Colon (tissue), 2 donors: Measurements from ENCODE around the gene ROM1.
"Not testable (repeated sequence)": the region's sequence is repeated elsewhere in the genome, so short reads cannot be mapped to it uniquely, and the experiment has no call there.

Experiments used
- FAIRE-seq: peaks from 2 replicates; lab custom pipeline; 2012; peaks lifted over from hg19 to GRCh38; lab: Jason Lieb, UNC
- donor health status: control.
- donor health status: control.

The ROM1 gene, protein sequence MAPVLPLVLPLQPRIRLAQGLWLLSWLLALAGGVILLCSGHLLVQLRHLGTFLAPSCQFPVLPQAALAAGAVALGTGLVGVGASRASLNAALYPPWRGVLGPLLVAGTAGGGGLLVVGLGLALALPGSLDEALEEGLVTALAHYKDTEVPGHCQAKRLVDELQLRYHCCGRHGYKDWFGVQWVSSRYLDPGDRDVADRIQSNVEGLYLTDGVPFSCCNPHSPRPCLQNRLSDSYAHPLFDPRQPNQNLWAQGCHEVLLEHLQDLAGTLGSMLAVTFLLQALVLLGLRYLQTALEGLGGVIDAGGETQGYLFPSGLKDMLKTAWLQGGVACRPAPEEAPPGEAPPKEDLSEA

DNA sequence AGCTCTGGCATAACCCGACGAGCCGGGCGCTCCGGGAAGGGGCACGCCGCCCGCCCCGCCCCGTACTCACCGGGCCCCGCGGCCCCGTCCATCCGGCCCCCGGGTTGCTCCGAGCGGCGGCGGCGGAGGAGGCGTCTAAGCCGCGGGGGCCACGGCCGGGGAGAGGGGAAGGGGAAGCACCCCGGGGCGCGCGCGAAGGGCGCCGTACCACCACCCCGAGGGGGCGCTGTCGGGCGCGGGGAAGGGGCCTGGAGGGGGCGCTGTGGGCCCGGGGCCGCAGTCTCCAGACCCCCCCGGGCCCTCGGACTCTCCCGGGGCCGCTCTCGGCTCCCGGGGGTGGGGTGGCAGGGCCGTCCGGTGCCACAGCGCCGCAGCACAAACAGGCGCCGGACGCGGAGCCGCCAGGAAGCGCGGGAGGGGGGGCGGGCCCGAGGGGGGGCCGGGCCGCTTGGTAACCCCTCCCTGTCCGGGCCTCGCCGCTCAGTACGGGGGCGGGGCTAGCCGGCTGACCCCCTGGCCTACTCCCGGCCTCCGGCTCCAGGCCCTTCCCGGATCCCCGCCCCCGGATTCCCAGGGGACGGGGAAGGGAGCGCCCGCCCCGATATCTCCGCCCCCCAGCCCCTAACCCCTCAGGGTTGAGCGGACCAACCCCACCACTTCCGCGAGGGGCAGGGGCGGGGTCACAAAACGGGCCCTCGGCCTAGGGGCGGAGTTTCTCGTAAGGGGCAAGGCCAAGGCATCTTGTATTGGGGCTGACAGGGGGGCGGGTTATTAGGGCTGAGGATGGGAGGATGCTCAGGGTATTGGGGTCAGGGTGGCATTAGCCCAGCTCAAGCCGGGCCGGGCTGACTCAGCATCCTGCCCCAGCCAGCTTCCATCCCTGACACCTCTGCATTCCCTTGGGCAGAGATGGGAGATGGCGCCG is at the start of gene ROM1, which contains the start of gene EML3:
Gene ROM1 (plus strand): TSS at position 892 of the 925 bp plus-strand sequence. CDS start 25 bp downstream, at position 917.
Gene EML3 (minus strand): TSS at position 410 of the 925 bp plus-strand sequence. CDS start 318 bp downstream, at position 92.
- no peak for FAIRE-seq

DNA sequence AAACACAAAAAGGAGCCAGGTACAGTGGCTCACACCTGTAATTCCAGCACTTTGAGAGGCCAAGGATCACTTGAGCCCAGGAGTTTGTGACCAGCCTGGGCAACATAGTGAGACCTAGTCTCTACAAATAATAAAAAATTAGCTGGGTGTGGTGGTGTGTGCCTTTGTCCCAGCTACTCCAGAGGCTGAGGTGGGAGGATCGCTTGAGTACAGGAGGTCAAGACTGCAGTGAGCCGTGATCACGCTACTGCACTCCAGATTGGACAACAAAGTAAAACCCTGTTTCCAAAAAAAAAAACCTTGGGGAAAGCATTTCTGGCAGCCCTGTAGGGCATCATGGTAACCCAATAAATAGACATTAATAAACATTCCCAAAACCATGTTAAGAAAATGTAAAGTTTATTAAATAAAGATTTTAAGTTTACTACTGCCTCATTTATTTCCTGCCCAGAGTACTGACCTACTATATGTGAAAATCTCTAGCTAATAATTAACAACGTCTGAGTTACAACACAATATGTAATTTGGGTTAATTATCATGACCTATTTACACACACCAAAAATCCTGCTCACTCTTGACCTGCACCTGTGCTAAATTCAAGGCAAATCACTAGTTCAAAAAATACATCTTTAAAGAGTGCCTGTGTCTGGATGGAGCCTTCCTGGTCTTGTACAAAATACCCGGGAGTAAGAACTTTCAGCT is 47.8 kb upstream of the ROM1 start:
- FAIRE-seq, result no peak

DNA sequence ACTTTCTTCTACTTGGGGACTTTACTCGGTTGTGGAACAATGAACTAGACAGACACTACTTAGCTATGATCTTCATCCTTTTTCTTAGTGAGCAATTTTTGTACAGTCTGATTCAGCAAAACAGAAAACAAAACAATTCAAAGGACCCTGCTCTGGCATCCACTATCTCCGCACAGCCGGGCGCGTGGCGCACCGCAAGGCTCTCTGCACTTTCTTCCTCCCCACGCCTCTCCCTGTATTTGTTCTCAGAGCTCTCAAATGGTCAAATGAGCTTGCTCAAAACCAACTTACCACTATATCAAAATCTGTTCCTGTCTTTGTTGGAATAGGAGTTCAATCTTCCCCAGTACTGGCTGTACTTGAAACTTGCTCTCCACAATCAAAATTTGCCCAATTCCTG is 46.8 kb upstream of the ROM1 start:
- no peak for FAIRE-seq

DNA sequence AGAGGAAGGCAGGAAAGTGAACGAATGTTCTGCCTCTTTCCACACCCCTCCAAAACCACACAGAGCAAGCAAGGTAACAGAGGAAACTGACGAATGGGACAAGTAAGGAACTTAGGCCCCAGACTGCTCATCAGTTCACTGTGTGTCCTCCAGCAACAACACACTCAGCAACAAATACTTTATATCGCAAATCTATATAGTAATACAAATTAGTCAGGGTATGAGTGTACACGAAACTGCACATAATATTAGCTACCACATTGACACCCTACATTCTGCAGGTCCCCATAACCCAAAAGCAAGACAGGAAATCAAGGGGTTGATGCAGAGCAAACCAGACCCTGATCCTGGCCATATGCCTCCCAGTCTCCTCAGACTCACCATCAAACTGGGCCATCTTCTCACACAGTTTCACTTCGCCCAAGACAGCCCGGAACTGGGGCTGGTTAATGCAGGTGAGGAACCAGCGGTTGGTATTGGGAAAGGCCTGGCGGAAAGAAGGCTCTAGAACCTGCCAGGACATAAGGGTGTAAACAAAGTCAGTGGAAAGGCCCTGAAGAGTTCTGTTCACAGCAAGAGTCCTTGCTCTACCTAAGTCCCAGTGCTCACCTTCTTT is 45.9 kb upstream of the ROM1 start:
- no peak for FAIRE-seq

DNA sequence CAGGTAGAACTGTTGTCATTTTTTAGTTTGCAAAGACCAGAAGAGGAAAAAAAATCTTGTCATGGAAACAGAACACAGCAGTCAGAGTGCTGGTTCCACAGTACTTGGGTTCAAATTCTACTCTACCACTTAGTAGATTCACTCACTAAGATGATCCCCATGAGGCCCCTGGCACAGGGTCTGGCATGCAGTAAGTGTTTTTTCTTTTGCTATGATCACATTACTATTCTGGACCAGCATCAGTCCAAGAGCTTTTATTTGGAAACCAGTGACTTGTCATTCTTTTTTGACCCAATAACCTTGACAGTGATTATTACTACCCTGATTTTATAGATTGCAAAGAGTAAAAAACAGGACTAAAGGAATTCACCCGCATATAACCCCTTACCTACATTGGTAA is 43.4 kb upstream of the ROM1 start:
- FAIRE-seq, result no peak

DNA sequence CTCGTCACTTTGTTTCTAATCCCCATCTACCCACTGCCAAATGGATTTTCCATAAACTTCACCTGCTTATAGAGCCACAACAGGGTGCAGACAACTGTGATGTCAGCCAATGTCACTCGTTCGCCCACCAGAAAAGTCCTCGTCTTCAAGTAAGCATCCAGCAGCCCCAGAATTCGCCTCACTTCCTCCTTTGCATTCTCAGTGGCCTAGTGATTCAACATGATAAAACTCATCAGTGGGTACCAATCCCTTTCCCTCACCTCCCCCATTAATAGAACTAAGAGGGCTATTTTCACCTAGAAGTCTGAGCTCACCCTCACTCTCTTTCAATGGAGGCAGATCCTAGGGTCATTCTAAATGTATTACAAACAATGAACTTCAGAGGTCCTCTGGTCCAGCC is 42.2 kb upstream of the ROM1 start:
- FAIRE-seq, result not testable (repeated sequence)

DNA sequence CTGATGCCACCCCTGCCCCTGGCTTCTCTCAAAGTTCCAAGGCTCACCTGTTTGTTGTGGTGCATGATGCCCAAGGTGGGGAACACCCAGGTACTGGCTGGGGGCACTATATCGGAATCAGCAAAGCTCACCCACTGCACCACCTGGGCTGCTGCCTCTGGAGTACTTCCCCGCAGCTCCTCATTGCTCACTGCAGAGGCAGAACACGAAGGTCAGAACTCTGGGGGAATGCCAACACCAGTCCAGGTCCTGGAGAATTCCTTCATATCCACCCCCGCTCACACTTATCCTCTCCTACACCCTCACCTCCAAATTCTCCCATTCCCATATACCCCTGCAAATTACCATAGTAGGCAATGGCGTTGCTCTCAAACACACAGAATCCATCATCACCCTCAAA is 41.6 kb upstream of the ROM1 start:
- not testable (repeated sequence) for FAIRE-seq

DNA sequence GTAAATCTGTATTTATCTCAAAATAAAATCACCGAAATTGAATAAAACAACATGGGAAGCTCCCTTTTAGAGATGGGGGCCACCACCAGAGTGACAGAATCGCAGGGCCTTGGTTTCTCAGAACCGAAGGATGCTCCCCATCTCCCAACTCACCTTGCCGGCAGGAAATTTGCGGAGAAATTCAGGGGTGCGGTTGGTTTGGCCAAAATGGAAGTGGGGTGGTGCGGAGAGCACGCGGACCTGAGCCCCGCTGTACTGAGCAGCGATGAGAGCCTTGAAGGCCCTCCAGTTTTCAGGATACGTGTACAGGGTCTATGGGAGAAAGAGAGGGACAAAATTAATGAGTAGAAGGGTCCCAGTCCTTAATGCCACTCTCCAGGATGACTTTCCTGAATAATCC is 40.6 kb upstream of the ROM1 start:
- FAIRE-seq, result no peak

DNA sequence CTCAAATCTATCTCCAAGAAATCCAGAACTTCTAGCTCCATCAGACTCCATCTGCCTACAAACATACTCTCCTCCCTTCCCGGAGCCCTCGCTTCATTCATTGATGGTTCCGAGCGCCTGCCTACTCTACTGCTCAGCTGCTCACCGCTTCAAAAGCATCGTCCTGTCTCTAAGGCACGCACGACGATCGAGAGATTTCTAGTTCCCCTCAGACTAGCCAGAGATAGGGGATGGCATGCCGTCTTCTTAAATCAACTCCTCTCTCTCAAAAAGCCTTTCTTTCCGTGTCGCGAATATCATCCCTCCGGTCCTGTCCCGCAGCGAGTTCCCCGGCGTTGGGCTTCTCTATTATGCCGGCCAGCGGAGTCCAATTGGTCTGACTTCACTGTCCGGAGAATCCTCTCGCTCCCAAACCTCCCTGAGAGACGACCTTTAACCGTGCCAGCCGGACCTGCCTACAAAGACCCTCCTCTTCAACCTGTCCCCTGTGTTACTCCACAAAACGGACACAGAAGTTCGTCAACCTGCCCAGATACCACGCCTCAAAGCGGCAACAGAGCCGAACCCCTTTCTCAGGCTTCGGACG is 40.0 kb upstream of the ROM1 start:
- no peak for FAIRE-seq

DNA sequence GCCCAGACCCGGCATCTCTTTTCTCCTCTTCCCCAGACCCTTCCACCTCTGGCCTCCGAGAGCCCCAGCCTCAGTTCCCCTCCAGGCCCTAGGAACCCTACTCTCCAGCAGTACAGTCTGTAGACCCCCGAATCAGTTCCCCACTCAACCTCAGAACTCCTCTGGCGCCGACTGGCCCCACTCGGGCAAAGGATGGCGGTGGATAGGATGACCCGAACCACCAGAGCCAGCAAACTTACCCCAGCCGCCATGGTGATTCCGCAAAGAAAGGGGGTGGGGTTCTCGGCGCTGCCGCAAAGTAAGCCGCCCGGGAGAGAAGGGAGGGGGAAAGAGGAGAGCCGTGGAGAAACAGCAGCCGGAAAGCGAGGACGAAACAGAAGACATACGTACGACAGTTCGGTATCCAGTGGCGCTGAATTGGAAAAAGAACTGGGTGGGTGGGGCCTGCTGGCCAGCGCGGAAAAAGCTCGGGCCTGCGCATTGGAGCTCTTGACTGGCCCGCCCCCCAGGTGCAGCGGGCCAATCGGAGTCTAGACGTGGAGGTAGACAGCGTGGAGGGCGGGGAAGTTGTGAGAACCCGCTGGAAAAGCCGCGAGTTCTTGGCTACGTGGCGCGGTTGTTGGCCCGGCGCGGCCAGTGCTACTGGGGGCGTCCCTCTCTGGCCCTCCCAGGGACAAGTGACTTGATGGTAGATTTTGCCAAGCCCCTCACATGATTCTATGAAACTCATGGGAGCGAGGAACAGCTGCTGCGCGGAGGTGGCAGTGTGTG is 39.3 kb upstream of the ROM1 start, which contains the start of gene EEF1G:
Gene EEF1G (minus strand): TSS at position 300 of the 771 bp plus-strand sequence. CDS start 49 bp downstream, at position 251.
- FAIRE-seq, result no peak

DNA sequence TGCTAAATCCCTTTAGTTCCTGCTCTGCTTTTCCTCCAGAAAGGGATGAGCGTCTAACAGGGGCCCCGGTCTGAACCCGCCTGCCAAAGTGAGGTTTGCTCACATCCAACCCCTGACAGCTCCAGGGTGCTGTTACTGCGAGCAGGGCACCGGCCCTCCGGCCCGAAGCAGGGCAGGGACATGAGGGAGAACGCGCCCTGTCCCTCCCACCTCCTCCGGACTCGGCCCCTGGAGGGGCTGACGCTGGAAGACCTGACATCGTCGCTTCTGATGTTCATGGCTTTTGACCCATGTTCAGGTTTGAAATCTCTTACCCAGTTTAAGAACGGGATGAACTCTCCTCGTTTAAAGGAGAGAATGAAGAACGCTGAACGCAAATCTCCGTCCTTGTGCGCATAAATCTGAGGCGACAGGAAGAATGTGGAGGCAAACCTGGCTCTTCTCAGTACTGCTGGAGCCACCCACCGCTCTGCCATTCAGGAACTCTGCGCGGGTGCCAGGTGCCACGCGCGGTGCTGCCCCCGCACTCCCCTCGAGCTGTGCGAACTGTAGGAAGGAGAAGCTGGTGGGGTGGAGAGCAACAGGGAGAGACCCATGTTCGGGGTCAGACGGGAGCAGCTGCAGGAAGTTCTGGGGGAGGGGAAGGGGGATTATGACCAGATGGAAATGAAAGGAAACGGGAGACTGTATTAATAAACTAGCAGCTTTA is 38.5 kb upstream of the ROM1 start:
- FAIRE-seq, result no peak

DNA sequence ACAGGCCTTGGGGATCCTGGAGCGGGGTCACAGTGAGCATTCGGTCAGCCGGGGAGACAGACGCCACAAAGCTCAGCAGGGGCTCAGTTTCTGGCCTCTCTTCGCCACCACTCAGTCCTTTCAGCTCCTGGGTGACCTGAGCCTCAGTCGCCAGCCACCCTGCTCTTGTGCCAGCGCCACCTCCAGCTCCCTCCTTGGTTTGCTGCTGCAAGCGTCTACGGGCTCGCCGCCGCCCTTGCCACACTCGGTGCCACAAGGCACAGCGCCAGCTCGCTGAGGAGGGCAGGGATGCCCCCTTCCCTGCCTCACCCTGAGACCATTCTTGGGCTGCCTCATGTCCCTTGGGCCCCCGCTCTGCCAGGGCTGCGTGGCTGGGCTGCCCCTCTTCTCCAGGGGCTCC is 37.9 kb upstream of the ROM1 start:
- FAIRE-seq, result no peak

DNA sequence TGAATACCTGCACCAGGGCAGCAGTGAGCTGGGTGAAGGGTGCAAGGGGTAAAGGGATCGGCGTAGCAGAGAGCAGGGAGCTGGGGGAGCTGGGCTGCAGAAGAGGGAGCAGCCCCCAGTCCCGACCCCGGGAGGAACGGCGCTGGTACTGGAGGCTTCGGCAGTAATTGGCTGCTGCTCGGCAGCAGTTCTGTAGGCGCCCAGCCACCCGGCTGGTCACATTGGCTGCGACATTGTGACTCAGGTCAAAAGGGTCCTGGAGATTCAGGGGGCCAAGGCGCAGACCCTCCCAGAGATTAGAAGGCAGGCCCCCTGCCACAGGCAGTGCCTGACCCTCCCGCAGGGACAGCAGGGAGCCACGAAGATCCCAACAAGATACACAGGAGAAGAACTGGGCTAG is 37.2 kb upstream of the ROM1 start:
- FAIRE-seq, result no peak

DNA sequence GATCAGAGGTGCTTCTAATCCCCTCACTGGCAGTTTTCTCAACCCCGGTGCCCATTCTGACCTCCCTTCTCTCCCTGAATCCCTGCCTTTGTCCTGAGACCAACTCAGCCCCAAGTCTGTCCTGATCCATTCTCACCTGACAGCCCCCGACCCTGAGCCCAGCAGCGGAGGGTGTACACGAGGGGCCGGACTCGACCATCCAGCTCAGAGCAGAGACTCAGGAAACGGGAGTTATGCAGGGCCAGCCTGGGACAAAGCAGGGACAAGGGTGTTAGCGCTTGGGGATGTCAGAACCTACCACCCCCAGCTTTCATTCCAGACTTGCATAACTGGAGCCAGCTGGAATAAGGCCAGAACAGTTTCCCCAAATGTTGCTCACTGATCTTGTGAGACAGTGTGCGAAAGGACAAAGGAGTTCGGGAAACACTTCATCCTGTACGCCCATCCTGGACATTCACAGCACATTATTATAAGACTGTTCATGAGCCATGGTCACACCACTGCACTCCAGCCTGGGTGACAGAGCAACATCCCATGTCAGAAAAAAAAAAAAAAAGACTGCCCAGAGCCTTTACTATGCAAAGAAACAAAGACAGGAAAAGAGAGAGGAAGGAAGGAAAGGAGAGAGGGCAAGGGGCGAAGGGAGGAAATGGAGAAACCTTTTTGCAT is 35.9 kb upstream of the ROM1 start:
- no peak for FAIRE-seq

DNA sequence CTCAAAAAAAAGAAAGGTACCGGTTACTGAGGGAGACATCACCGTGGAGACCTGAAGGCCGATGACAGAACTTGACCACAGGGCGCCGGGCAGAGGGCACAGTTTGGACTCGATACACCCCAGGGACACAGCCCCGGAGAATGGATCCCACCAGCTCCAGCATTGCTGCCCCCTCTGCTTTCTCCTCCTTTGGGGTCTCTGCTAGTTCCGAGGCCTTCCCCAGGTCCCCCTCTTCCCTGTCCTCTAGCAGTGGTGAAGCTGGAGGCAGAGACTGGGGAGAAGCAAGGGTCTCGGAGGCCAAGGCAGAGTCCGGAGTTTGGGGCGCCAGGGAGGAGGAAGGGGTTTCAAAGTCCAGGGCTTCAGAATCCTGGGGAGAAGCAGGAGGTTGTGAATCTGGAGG is 34.5 kb upstream of the ROM1 start:
- no peak for FAIRE-seq

DNA sequence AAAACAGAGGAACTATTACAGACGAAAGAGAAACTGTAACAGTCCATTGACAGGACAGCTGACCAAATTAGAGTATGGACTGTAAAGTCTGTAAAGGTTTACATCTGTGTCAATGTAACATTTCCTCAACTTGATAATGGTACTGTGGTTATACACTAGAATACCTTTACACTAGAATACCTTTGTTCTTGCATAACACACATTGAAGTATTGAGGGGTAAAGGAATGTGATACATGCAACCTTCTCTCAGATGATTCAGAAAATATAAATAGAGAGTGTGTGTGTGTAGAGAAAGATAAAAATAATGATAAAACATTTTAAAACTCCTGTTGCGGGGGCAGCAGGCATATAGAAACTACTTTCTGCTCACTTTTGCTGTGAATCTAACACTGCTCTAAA is 33.8 kb upstream of the ROM1 start:
- no peak for FAIRE-seq

DNA sequence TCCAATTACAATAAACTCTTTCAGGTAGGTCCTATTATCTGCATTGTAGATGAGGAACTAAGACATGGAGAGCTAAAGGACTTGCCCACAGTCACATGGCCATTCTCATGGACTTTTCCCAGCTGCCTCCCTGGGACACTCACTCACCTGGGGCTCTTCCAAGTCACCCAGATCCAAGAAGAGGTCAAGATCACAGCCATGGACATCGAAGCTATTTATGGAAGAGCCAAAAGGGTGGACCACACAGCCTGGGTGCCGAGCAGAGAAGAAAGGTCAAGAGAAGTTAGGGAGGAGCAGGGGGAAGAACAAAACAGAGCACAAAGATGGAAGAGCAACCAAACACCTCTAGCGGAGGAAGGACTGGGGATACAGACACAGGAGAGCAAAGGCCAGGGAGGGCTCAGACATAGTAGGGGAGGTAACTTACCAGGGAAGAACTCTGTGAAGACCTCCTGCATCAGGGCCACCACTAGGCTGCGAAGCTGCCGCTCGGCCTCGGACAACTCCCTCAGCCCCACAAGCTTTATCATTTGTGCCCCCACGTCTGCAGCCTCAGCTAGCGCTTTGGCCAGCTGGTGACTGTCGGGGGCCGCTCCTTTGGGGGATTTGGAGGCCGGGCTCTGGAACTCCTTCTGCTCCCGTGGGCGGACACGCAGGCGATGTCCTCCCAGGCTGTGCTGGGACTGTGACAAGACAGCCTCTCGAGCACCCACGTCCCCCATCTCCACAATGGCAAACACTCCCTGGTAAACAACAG is 31.9 kb upstream of the ROM1 start:
- no peak for FAIRE-seq

DNA sequence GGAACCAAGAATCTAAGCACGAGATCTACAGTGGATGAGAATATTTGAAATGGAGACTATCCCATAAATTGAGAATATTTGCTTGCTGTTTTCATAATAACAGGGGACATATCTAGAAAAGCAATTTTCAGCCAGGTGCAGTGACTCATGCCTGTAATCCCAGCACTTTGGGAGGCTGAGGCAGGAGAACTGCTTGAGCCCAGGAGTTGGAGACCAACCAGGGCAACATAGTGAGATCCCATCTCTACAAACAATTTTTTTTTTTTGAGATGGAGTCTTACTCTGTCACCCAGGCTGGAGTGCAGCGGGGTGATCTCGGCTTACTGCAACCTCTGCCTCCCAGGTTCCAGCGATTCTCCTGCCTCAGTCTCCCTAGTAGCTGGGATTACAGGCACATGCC is 31.3 kb upstream of the ROM1 start:
- not testable (repeated sequence) for FAIRE-seq

DNA sequence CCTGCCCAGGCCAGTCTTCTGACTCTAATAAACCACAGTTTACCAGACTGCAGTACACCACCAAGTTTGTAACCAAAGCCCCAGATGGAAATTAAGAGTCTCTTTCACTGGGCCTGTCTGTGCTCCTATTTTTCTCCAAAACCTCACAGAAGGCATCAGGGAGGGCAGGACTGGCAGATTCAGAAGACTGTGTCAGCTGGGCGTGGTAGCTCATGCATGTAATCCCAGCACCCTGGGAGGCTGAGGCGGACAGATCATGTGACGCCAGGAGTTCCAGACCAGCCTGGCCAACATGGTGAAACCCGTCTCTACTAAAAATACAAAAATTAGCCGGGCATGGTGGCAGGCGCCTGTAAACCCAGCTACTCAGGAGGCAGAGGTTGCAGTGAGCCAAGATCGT is 27.7 kb upstream of the ROM1 start:
- FAIRE-seq, result not testable (repeated sequence)
